Adrenal gland (tissue), 12 donors: Measurements from ENCODE around the gene SRGAP3. TPM values are rescaled to one million over a fixed set of nuclear protein-coding genes. Genes with fewer than 3 reads are reported as not detected.

ENCODE experiments used
- DNase-seq, 7 donors: peaks; one replicate each; pipeline ENCODE4 v3.0.0-alpha.2; 2019 to 2020
- H3K27ac ChIP-seq, 5 donors: fragments of 200-600 bp; sonication (generic) in 4 of 5; 1 replicate in 3 of 5; 2 replicates in 2 of 5; pipeline versions ENCODE4 v1.5.1 to v1.8.0; 2016 to 2020; ENCODE audit warnings: mild to moderate bottlenecking in 1 of 5
- H3K27me3 ChIP-seq: fragments of 200-600 bp; 2 replicates; pipeline ENCODE4 v1.8.0; 2021
- H3K36me3 ChIP-seq, 2 donors: fragments of 200-600 bp; replicated peaks in 1 of 2; 1 replicate in 1 of 2; 2 replicates in 1 of 2; pipeline versions ENCODE4 v1.5.1 to v1.8.0; 2018 to 2022
- H3K4me1 ChIP-seq, 2 donors: fragments of 200-600 bp; replicated peaks in 1 of 2; 1 replicate in 1 of 2; 2 replicates in 1 of 2; pipeline versions ENCODE4 v1.5.1 to v1.8.0; 2018 to 2021
- H3K4me3 ChIP-seq, 4 donors: fragments of 200-600 bp; sonication (generic) in 3 of 4; one replicate each; pipeline ENCODE4 v1.5.1; 2016 to 2018
- H3K9me3 ChIP-seq, 3 donors: fragments of 200-600 bp; sonication (generic) in 1 of 3; replicated peaks in 1 of 3; 1 replicate in 2 of 3; 2 replicates in 1 of 3; pipeline versions ENCODE4 v1.5.1 to v1.8.0; 2016 to 2021
- POLR2A ChIP-seq, 2 donors: fragments of 450-650 bp; IDR thresholded peaks; one replicate each; pipeline ENCODE4 v1.6.1; 2017; ENCODE audit warnings: antibody characterized with exemption in 2 of 2, mild to moderate bottlenecking in 2 of 2, moderate library complexity in 1 of 2
- WGBS, 4 donors: extraction: QIAGEN DNeasy Blood & Tissue Kit in 2 of 4; methylation state at CpG; one replicate each; pipeline versions ENCODE4 v1.1.5 to v1.1.7; 2013 to 2017; 5-methylcytosine and 5-hydroxymethylcytosine counted together
- intact Hi-C, 2 donors: fragments of 100-400 bp; cut with DNase I; formaldehyde crosslinking; loops; one replicate each; pipeline versions ENCODE4 v1.14.1 to v1.15.0; 2022 to 2023
- polyA plus RNA-seq, 3 donors: library from polyadenylated mRNA; stranded (reverse); fragments of 200-250 nt in 2 of 3; fragments of 350-450 nt in 1 of 3; fragmentation: Illumina TruSeq in 1 of 3; extraction: RNeasy Lipid Tissue Mini Kit (QIAGEN cat#74804) in 1 of 3; gene quantifications; one replicate each; pipeline ENCODE4 v1.2.3, GENCODE V29; 2013 to 2014
- total RNA-seq, 9 donors: library from RNA; depleted of rRNA in 4 of 9; stranded (reverse); fragments of >200 nt in 4 of 9; fragments of 120-200 nt in 1 of 9; fragmentation: NEBNext Ultra II Directional in 1 of 9; extraction: Animal tissue kit (Norgen Biotek cat#: 25700) in 1 of 9; gene quantifications; one replicate each; pipeline versions ENCODE4 v1.1.0 to v1.2.4, GENCODE V29; 2013 to 2023
- TF ChIP-seq, protein P1 (sequence below), 6 experiments: fragments of 450-650 bp in 4 of 6; fragments of 200-600 bp in 2 of 6; sonication (generic) in 1 of 6; IDR thresholded peaks; 1 replicate in 5 of 6; 2 replicates in 1 of 6; pipeline versions ENCODE4 v1.5.1 to v1.8.0; 2016 to 2021; ENCODE audit warnings: antibody characterized with exemption in 6 of 6, mild to moderate bottlenecking in 2 of 6, moderate library complexity in 1 of 6
- donor health status: healthy with polysubstance abuse.
- donor health status: Bipolar disorder and iron deficiency.
- donor health status: DM: yes; HTN: yes; CAD: no.
- donor health status: DM: no; HTN: no; CAD: no.
- donor health status: DM: no; HTN: no; CAD: no.
- donor health status: DM: yes; HTN: yes; CAD: no.

SRGAP3 gene
- total and polyA plus RNA-seq, 12 donors = 3.3 to 35.0 (median 17.8) TPM

DNA sequence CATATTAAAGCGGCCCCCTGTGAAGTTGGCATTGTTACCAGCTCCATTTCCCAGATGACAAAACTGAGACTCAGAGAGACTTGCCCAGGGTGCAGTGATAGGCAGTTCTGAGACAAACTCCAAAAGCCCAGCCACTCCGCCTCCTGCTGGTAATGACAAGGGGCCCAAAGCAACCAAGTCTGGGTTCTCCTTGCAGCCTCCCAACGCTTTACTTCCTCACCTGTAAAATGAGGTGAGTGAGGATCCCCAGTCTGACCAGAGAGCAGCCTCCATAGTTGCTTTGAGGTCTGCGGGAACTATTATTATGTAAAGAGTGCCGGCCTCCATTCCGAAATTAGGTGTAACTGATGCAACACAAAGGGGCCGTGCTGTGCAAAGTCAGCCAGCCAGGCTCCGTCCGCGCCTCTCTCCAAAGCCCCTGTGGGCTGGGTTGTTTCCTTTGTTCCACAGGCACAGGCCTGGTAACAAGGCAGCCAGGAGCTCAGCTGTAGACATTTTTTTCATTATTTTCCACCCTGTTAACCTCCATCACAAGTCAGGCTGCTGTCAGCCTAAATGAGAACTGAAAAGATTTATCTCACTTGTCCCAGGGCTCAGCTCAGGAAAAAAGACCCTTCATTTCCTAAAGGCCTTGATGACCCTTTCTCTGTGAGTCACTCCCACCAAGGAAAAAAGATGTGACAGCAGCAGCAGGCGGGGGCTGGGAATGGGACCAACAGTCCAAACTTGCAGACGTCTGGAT lies 147.0 kb downstream of the SRGAP3 start:
- Histone ChIP-seq H3K27me3 (no peaks in the 10 kb centered on the region), H3K36me3 (peaks cover 0 to 6% of the 10 kb centered on the region in 2 donors), H3K4me3 (no peak overlapping the region), H3K9me3 (no peaks in the 10 kb centered on the region), H3K4me1 (peaks cover 0 to 10% of the 10 kb centered on the region in 2 donors), H3K27ac (no peak overlapping the region)
- TF ChIP-seq, protein P1, sequence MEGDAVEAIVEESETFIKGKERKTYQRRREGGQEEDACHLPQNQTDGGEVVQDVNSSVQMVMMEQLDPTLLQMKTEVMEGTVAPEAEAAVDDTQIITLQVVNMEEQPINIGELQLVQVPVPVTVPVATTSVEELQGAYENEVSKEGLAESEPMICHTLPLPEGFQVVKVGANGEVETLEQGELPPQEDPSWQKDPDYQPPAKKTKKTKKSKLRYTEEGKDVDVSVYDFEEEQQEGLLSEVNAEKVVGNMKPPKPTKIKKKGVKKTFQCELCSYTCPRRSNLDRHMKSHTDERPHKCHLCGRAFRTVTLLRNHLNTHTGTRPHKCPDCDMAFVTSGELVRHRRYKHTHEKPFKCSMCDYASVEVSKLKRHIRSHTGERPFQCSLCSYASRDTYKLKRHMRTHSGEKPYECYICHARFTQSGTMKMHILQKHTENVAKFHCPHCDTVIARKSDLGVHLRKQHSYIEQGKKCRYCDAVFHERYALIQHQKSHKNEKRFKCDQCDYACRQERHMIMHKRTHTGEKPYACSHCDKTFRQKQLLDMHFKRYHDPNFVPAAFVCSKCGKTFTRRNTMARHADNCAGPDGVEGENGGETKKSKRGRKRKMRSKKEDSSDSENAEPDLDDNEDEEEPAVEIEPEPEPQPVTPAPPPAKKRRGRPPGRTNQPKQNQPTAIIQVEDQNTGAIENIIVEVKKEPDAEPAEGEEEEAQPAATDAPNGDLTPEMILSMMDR (IDR thresholded peaks at IDR 0.05) = no peak
- TF ChIP-seq POLR2A (IDR thresholded peaks at IDR 0.05) = no peak
- no peak for DNase-seq
- 82 to 90% (median 86%) methylated on average over 11 to 12 of the region's 12 CpGs for WGBS, 4 donors
- intact Hi-C loops = no loop called here

DNA sequence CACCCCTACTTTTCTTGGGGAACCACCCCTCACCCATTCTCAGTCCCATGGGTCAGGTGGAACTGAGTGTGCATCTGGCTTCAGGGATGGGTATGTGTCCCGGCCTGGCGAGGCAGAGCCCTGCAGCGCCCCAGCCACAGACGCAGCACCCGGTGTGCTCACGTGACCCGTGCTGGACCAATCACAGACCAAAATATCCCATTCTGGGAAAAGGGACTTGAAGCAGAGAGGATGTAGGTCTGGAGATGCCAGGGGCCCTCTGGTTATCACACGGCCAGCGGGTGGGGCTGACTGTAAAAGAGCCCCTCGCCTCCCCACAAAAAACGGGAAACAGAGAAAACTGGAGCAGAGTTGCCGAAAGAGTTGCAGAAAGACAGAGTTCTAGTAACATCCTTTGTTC lies 148.2 kb downstream of the SRGAP3 start:
- no peak for TF ChIP-seq POLR2A (IDR thresholded peaks at IDR 0.05)
- TF ChIP-seq, protein P1 (IDR thresholded peaks at IDR 0.05) = no peak
- H3K27ac ChIP-seq = peak overlapping the region in 1 of 5 donors; percentile 1
- intact Hi-C loops = no loop called here
- no peaks in the 10 kb centered on the region for H3K27me3 ChIP-seq
- DNase-seq = peak in 2 of 7 donors; percentile 7 to 74
- H3K36me3 ChIP-seq = peaks cover 0 to 6% of the 10 kb centered on the region in 2 donors
- no peak overlapping the region for H3K4me3 ChIP-seq
- 79 to 87% (median 82%) methylated on average over 8 to 12 of the region's 12 CpGs for WGBS, 4 donors
- peaks cover 0 to 10% of the 10 kb centered on the region in 2 donors for H3K4me1 ChIP-seq
- H3K9me3 ChIP-seq = no peaks in the 10 kb centered on the region

DNA sequence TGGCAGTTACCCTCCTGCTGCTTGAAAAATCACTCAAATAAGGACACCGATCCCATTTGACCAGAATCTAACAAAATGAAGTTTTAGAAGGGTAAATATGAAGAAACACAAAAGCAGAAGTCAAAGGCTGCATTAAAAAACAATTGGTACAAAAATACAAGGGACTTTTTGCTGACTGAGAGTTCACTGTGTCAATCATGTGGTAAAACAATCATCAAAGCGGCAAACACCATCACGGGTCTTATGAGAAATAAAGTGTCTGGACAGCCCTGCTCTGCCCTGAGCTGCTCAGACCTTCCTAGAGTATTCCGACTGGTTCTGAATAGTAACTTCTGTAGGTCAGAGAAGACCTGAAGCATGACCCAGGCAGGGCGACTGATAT lies 148.9 kb downstream of the SRGAP3 start:
- no peaks in the 10 kb centered on the region for H3K9me3 ChIP-seq
- H3K27me3 ChIP-seq = no peaks in the 10 kb centered on the region
- H3K4me3 ChIP-seq = no peak overlapping the region
- H3K36me3 ChIP-seq = peaks cover 0 to 6% of the 10 kb centered on the region in 2 donors
- no peak for DNase-seq
- H3K4me1 ChIP-seq = peaks cover 0 to 10% of the 10 kb centered on the region in 2 donors
- WGBS, 4 donors = 83 to 88% (median 86%) methylated on average over 5 of the region's 5 CpGs
- TF ChIP-seq, protein P1 (IDR thresholded peaks at IDR 0.05) = no peak
- no peak for TF ChIP-seq POLR2A (IDR thresholded peaks at IDR 0.05)
- H3K27ac ChIP-seq = peak overlapping the region in 1 of 5 donors; percentile 1
- intact Hi-C loops = no loop called here

DNA sequence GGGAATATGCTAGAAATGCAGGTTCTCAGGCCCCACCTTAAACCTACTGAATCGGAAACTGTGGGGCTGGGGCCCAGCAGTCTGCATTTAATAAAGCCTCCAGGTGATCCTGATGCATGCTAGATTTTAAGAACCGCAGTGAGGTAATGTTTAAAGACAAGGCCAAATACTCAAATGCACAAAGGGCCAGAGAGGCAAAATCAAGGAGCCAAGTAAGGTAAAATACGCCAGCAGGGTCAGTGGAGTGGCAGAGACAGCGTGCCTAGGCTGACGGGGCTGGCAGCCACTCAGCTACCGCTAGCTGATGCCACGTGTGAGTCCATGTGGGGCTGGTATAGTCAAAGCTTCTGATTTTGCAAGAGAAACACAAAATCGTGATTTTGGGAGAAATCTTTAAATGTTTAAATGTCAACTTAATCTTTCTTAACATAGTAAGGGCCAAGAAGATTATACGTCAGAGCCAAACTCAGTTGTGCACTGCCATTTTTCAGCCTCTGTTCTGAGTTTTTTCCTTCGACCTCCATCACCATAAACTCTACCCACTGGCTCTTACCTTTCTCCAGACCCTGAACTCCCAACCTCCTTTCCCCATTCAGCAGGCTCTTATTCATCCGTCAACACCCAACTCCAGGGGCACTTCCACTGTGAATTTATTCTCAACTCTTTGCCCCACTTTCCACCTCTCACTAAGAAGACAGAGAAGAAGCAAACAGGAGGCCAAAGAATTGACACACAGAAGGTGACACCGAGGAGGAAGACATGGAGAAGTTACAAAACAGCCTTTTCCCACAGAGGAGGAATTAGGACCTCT lies 149.5 kb downstream of the SRGAP3 start:
- Histone ChIP-seq H3K36me3 (peaks cover 0 to 6% of the 10 kb centered on the region in 2 donors), H3K27ac (no peak overlapping the region), H3K9me3 (no peaks in the 10 kb centered on the region), H3K4me3 (no peak overlapping the region), H3K27me3 (no peaks in the 10 kb centered on the region), H3K4me1 (peaks cover 0 to 10% of the 10 kb centered on the region in 2 donors)
- intact Hi-C loops = no loop called here
- DNase-seq = no peak
- WGBS, 4 donors = 90 to 93% (median 92%) methylated on average over 12 of the region's 12 CpGs
- TF ChIP-seq POLR2A (IDR thresholded peaks at IDR 0.05) = no peak
- TF ChIP-seq, protein P1 (IDR thresholded peaks at IDR 0.05) = no peak
